ENCODE measurements around the gene OR10H2.
"Not testable (repeated sequence)": the region's sequence is repeated elsewhere in the genome, so short reads cannot be mapped to it uniquely, and the experiment has no call there.

The OR10H2 gene

GRCh38 chr19:15769586-15769985 is 41.8 kb downstream of the OR10H2 start:
- no peak for DNase-seq (ENCODE audit: low spot score)

DNA sequence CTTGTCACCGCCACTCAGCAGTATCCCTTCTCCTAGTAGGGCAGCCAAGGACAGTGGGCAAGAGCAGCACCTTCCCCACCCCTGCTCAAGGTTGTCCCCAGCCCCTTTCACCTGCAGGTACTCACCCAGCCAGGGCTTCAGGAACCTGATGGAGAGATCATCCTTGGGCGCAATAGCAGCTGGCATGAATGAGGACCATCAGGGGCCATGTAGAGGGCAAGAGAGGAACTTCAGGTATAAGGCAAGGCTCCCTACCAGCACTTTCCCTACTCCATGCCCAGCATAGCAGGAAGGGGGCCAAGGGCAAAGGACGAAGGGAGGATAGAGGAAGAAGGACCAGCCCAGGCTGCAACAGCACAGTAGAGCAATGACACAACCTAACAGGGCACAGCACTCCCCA is 46.3 kb downstream of the OR10H2 start:
- DNase-seq (ENCODE audit: low spot score): not testable (repeated sequence)

DNA sequence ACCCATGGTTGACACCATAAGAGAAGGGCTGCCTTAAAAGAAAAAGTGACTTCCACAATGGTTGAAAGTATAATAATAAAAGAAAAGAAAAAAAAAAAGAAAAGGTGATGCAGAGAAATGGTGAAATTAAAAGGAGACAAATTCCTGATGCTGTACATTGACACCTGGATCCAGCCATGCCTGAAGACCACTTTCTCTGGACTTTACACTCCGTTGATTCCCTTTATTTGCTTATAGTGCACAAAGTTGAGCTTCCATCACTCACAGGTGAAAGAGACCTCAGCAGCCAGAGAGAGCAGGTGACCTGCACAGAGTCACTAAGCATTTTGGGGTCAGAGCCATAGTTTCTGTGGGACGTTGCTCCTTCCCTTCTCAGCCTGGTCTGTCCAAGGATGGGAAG is 47.4 kb downstream of the OR10H2 start:
- no peak for DNase-seq (ENCODE audit: low spot score)

DNA sequence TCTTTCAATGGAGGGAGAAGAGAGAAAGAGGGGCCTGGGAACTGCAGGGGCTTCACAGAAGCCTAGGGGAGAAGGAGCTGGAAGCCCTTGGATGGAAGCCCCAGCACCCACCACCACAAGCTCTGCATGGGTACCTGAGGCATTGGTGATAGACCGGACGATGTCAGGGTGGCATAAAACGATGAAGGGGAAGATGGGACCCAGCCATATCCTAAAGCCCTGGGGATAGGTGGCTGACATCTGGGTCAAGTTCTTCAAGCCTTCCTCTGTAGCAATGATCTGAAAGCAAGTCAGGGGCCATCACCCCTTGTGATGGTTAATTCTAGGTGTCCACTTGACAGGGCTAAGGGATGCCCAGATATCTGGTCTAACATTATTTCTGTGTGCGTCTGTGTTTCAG is 48.4 kb downstream of the OR10H2 start:
- DNase-seq (ENCODE audit: low spot score): no peak

DNA sequence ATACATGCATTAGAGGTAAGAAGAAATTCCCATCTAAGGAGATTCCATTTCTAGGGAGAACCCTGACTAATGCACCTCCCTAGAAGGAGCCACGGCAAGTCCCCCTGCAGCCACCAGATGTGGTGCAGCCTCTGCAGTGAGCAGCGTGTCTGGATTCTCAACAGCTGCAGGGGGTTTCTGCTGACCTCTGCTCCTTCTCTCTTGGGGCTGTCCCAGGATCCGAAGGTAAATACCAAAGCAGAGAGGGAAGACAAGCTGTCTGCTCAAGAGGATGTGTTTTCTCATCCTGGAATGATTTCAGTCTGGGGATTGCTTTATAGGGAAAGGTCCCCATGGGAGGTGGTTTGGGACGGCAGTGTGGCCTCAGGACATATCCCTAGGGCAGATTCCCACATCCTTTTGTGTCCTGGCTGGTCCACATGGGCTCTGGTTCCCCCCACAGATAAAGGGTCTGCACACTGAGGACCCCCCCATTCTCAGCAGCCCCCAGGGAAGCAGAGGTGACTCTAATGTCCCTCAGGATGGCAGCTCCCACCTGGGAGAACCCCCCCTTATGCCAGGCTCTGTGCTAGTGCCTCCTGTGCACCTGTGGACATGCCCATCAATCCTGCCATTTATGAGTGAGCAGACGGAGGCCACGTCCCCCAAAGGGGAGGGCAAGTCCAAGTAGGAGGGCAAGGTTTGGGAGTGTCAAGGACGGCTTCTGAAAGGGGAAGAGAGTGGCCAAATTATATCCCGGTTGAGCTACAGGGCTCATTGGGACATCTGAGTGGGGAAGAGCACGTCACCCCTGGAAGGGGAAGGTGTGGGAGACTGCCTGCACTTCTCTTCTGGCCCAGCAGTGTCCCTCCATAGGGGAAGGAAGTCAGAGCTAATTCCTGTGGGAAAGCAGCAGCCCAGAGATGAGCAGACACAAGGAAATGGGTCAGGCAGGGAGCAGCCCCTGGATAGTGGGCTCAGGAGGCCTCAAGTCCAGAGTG is 49.5 kb downstream of the OR10H2 start:
- no peak for DNase-seq (ENCODE audit: low spot score)

Data from germinal center (tissue), 1 donor.